HEK293 (cell line): Measurements from ENCODE around the gene LAMTOR2.

ENCODE experiments used
- CTCF ChIA-PET: fragments of 350-600 bp; formaldehyde crosslinking; extraction: SDS; loops from one replicate; lab custom pipeline; 2021; ENCODE audit warnings: antibody characterized with exemption; lab: Yijun Ruan, JAX
- POLR2A ChIA-PET: fragments of 300-600 bp; formaldehyde crosslinking; extraction: SDS; loops from one replicate; lab custom pipeline; 2020; ENCODE audit warnings: antibody characterized with exemption, inconsistent platforms; lab: Yijun Ruan, JAX
- H3K27ac ChIP-seq: fragments of 200-500 bp; sonication (Bioruptor generic); 2 replicates; pipeline ENCODE4 v1.5.1; 2014; ENCODE audit warnings: low read depth, low read length, control low read depth, inconsistent platforms; ENCODE audit errors: extremely low read depth
- H3K36me3 ChIP-seq, 2 experiments: fragments of 200-500 bp in 1 of 2; sonication (Bioruptor generic) in 1 of 2; 1 replicate in 1 of 2; 2 replicates in 1 of 2; pipeline ENCODE4 v1.5.1; 2014 to 2017; ENCODE audit warnings: inconsistent platforms in 2 of 2, low read length in 2 of 2; ENCODE audit not compliant: control insufficient read depth in 2 of 2, insufficient read depth in 1 of 2
- H3K4me1 ChIP-seq: fragments of 200-500 bp; sonication (Bioruptor generic); 2 replicates; pipeline ENCODE4 v1.5.1; 2014; ENCODE audit warnings: mild to moderate bottlenecking, low read length, inconsistent platforms; ENCODE audit not compliant: control insufficient read depth, insufficient read depth
- H3K4me3 ChIP-seq: 2 replicates; pipeline ENCODE4 v1.5.1; 2011; ENCODE audit warnings: low read depth, mild to moderate bottlenecking, control low read depth, low read length, moderate library complexity
- H3K9me3 ChIP-seq: fragments of 200-500 bp; sonication (Bioruptor generic); 2 replicates; pipeline ENCODE4 v1.5.1; 2014; ENCODE audit warnings: low read depth, low read length, inconsistent platforms; ENCODE audit not compliant: control insufficient read depth, insufficient read depth
- MYNN ChIP-seq: fragments of 450-650 bp; formaldehyde crosslinking; IDR thresholded peaks from 2 replicates; pipeline ENCODE4 v1.5.1; 2016; ENCODE audit warnings: missing biosample characterization, missing genetic modification characterization, borderline replicate concordance
- PRDM1 ChIP-seq: fragments of 450-650 bp; formaldehyde crosslinking; IDR thresholded peaks from 2 replicates; pipeline ENCODE4; 2016; ENCODE audit warnings: missing biosample characterization, missing genetic modification characterization
- SCRT2 ChIP-seq: fragments of 450-650 bp; formaldehyde crosslinking; IDR thresholded peaks from 2 replicates; pipeline ENCODE4 v1.5.1; 2016; ENCODE audit warnings: missing biosample characterization, missing genetic modification characterization
- ZNF184 ChIP-seq: fragments of 450-650 bp; IDR thresholded peaks from 2 replicates; pipeline ENCODE4 v1.5.1; 2018; ENCODE audit warnings: missing biosample characterization, mild to moderate bottlenecking, missing genetic modification characterization
- ZNF223 ChIP-seq: fragments of 450-650 bp; formaldehyde crosslinking; IDR thresholded peaks from 2 replicates; pipeline ENCODE4 v1.5.1; 2016; ENCODE audit warnings: missing biosample characterization, missing genetic modification characterization
- ZNF324 ChIP-seq: fragments of 450-650 bp; formaldehyde crosslinking; IDR thresholded peaks from 2 replicates; pipeline ENCODE4 v1.5.1; 2016; ENCODE audit warnings: missing biosample characterization, missing genetic modification characterization
- ZNF473 ChIP-seq: fragments of 450-650 bp; formaldehyde crosslinking; IDR thresholded peaks from 2 replicates; pipeline ENCODE4 v1.5.1; 2017; ENCODE audit warnings: missing biosample characterization, missing genetic modification characterization
- ZNF548 ChIP-seq: fragments of 450-650 bp; formaldehyde crosslinking; IDR thresholded peaks from 2 replicates; pipeline ENCODE4 v1.5.1; 2016; ENCODE audit warnings: missing biosample characterization, missing genetic modification characterization
- ZNF623 ChIP-seq: fragments of 450-650 bp; formaldehyde crosslinking; IDR thresholded peaks from 2 replicates; pipeline ENCODE4 v1.5.1; 2016; ENCODE audit warnings: missing biosample characterization, missing genetic modification characterization
- ZSCAN23 ChIP-seq: fragments of 450-650 bp; formaldehyde crosslinking; IDR thresholded peaks from 2 replicates; pipeline ENCODE4 v1.5.1; 2016; ENCODE audit warnings: missing biosample characterization, missing genetic modification characterization
- TF ChIP-seq, protein P1 (sequence below): fragments of 450-650 bp; formaldehyde crosslinking; IDR thresholded peaks from 2 replicates; pipeline ENCODE4 v1.5.1; 2016; ENCODE audit warnings: missing biosample characterization, missing genetic modification characterization
- TF ChIP-seq, protein P2 (sequence below): fragments of 450-650 bp; formaldehyde crosslinking; IDR thresholded peaks from 2 replicates; pipeline ENCODE4 v1.5.0; 2017; ENCODE audit warnings: missing biosample characterization, missing genetic modification characterization, borderline replicate concordance

The LAMTOR2 gene

DNA sequence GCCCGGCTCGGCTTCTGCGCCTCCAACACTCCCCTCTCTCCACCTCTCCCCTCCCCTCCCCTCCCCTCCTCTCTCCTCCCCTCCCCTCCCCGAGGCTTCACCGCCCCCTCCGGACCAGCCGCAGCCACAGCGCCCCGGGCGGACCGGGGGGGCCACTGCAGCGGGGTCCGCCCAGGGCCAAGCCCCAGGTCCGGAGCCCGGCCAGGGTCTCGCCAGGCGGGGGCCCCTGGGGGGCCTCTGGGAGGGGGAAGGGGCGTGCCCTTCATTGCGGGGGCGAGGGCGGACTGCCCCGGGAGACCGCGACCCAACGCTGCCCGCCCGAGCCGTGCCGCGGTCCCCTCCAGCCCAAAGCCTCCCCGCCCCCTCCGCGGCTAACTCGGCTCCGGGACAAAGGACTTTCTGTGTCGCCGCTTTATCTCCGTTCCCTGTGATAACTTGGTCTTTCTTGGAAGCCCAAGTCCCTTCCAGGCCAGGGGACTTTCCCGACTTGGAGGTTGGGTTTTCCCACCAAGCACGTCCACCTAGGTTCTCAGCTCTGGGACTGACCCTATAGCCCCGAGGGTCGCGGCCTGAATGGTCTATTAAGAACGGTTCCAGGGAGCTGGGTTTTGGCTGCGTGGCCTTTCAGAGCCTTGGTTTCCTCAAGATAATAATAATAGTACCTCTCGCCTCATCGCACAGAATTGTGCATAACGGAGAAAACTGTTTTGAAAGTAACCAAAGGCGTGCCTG lies 648 bp upstream of the LAMTOR2 start, which contains the start of gene UBQLN4 (continued):
- TF ChIP-seq, protein P1, sequence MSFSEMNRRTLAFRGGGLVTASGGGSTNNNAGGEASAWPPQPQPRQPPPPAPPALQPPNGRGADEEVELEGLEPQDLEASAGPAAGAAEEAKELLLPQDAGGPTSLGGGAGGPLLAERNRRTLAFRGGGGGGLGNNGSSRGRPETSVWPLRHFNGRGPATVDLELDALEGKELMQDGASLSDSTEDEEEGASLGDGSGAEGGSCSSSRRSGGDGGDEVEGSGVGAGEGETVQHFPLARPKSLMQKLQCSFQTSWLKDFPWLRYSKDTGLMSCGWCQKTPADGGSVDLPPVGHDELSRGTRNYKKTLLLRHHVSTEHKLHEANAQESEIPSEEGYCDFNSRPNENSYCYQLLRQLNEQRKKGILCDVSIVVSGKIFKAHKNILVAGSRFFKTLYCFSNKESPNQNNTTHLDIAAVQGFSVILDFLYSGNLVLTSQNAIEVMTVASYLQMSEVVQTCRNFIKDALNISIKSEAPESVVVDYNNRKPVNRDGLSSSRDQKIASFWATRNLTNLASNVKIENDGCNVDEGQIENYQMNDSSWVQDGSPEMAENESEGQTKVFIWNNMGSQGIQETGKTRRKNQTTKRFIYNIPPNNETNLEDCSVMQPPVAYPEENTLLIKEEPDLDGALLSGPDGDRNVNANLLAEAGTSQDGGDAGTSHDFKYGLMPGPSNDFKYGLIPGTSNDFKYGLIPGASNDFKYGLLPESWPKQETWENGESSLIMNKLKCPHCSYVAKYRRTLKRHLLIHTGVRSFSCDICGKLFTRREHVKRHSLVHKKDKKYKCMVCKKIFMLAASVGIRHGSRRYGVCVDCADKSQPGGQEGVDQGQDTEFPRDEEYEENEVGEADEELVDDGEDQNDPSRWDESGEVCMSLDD (tag by site-specific recombination): peak; percentile 6; the same call in 1 of the 2 replicates
- TF ChIP-seq ZNF184 (tag by site-specific recombination) (no peak), ZNF548 (tag by site-specific recombination) (no peak)

- ChIA-PET CTCF (interaction anchor here (1.0 kb wide), 1 partner anchor 11 kb away, joined by 4 read pairs; no protein-coding TSS in a partner anchor), POLR2A (no interaction called here)
- TF ChIP-seq ZNF473: no peak
- TF ChIP-seq, protein P2, sequence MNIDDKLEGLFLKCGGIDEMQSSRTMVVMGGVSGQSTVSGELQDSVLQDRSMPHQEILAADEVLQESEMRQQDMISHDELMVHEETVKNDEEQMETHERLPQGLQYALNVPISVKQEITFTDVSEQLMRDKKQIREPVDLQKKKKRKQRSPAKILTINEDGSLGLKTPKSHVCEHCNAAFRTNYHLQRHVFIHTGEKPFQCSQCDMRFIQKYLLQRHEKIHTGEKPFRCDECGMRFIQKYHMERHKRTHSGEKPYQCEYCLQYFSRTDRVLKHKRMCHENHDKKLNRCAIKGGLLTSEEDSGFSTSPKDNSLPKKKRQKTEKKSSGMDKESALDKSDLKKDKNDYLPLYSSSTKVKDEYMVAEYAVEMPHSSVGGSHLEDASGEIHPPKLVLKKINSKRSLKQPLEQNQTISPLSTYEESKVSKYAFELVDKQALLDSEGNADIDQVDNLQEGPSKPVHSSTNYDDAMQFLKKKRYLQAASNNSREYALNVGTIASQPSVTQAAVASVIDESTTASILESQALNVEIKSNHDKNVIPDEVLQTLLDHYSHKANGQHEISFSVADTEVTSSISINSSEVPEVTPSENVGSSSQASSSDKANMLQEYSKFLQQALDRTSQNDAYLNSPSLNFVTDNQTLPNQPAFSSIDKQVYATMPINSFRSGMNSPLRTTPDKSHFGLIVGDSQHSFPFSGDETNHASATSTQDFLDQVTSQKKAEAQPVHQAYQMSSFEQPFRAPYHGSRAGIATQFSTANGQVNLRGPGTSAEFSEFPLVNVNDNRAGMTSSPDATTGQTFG: no peak
- TF ChIP-seq ZNF223 (tag by site-specific recombination): 0 out of 2 replicates have a peak, but pooled peaks have one; percentile 0
- TF ChIP-seq ZSCAN23 (tag by site-specific recombination): no peak
- TF ChIP-seq ZNF324 (tag by site-specific recombination): no peak
- H3K4me3 ChIP-seq: peak overlapping the region; percentile 87
- peak overlapping the region; percentile 51; the same call in 1 of the 2 replicates for H3K27ac ChIP-seq
- peaks cover 0 to 30% of the 10 kb centered on the region in 2 experiments; a peak in 2 of 3 replicates for H3K36me3 ChIP-seq
- H3K9me3 ChIP-seq: no peaks in the 10 kb centered on the region
- no peaks in the 10 kb centered on the region for H3K4me1 ChIP-seq
Measured at GRCh38 chr1:156055281-156056048, 883 bp downstream of the LAMTOR2 start.

- CTCF ChIA-PET: interaction anchor here (1.0 to 2.4 kb wide), 2 partner anchors 10 kb away, joined by 4 to 15 read pairs; no protein-coding TSS in a partner anchor
- POLR2A ChIA-PET: no interaction called here
Measured at GRCh38 chr1:156056326-156056849, 1.8 kb downstream of the LAMTOR2 start.

More at GRCh38 chr1:156056326-156056849, 1.8 kb downstream of the LAMTOR2 start:
- peak; percentile 69; the same call in 1 of the 2 replicates for TF ChIP-seq PRDM1 (tag by site-specific recombination)
- peak; percentile 75 for TF ChIP-seq SCRT2 (tag by site-specific recombination)
- TF ChIP-seq ZNF623 (tag by site-specific recombination): peak; percentile 96
- no peak for TF ChIP-seq MYNN (tag by site-specific recombination)
- H3K4me3 ChIP-seq: no peak overlapping the region
- H3K4me1 ChIP-seq: peaks cover 4% of the 10 kb centered on the region; the same call in 1 of the 2 replicates
- H3K9me3 ChIP-seq: no peaks in the 10 kb centered on the region
- peaks cover 0 to 21% of the 10 kb centered on the region in 2 experiments; a peak in 2 of 3 replicates for H3K36me3 ChIP-seq
- no peak overlapping the region for H3K27ac ChIP-seq
